Activated T-helper 1 cell treated with anti-CD3 and anti-CD28 coated beads, Interleukin-12 subunit alpha, Interleukin-12 subunit beta, Interleukin-2, Interleukin-4 antibody, amounts not matched to agents 30 ng/mL and 10 ng/mL and 1 ng/mL, durations not matched to agents 14 hours and 24 hours and 36 hours (primary cell): ENCODE results near the gene FRAS1. TPM values are rescaled to one million over a fixed set of nuclear protein-coding genes. Genes with fewer than 3 reads are reported as not detected.

Experiments
- DNase-seq: peaks from one replicate; pipeline ENCODE4 v3.0.0; 2021; ENCODE audit warnings: low spot score
- H3K27ac Mint-ChIP-seq: one replicate; pipeline ENCODE4 v1.8.0; 2021; ENCODE audit warnings: mild to moderate bottlenecking, mixed read lengths
- H3K27me3 Mint-ChIP-seq: one replicate; pipeline ENCODE4 v1.8.0; 2022; ENCODE audit warnings: mild to moderate bottlenecking, moderate library complexity, mixed read lengths; ENCODE audit not compliant: insufficient read depth
- H3K36me3 Mint-ChIP-seq: one replicate; pipeline ENCODE4 v1.8.0; 2021; ENCODE audit warnings: low read depth, mixed read lengths
- H3K4me1 Mint-ChIP-seq: one replicate; pipeline ENCODE4 v1.8.0; 2021; ENCODE audit warnings: low read depth, mixed read lengths
- H3K4me3 Mint-ChIP-seq: one replicate; pipeline ENCODE4 v1.8.0; 2021; ENCODE audit warnings: mild to moderate bottlenecking, moderate library complexity, mixed read lengths
- H3K9me3 Mint-ChIP-seq: one replicate; pipeline ENCODE4 v1.8.0; 2021; ENCODE audit warnings: mixed read lengths
- intact Hi-C: fragments of 100-400 bp; cut with micrococcal nuclease; formaldehyde crosslinking; loops from one replicate; pipeline ENCODE4 v1.15.1; 2024
- total RNA-seq: library from RNA; stranded (reverse); gene quantifications from 2 replicates; pipeline ENCODE4 v1.2.3, GENCODE V29; 2022

FRAS1 gene
- total RNA-seq, 1 donor from 2014 or later: not detected

GRCh38 chr4:78551420-78552351 lies 494.6 kb downstream of the FRAS1 start, which contains the start of gene ANXA3:
TSS of gene ANXA3 (plus strand) at chr4:78551770. CDS start at chr4:78554474, 2,704 bp downstream.
- Mint-ChIP-seq H3K27me3 (peaks cover 18% of the 10 kb centered on the region), H3K4me3 (peak within 1 kb of the TSS; percentile 90), H3K9me3 (peaks cover 12% of the 10 kb centered on the region), H3K36me3 (peaks cover 27% of the 10 kb centered on the region), H3K27ac (peak within 1 kb of the TSS; percentile 73), H3K4me1 (peaks cover 29% of the 10 kb centered on the region)
- intact Hi-C loops: loop anchor here (1.0 to 5.0 kb wide), 4 partner anchors 8 to 386 kb away; partner anchors contain the start of genes BMP2K and PAQR3
- DNase-seq: peak; percentile 25

DNA sequence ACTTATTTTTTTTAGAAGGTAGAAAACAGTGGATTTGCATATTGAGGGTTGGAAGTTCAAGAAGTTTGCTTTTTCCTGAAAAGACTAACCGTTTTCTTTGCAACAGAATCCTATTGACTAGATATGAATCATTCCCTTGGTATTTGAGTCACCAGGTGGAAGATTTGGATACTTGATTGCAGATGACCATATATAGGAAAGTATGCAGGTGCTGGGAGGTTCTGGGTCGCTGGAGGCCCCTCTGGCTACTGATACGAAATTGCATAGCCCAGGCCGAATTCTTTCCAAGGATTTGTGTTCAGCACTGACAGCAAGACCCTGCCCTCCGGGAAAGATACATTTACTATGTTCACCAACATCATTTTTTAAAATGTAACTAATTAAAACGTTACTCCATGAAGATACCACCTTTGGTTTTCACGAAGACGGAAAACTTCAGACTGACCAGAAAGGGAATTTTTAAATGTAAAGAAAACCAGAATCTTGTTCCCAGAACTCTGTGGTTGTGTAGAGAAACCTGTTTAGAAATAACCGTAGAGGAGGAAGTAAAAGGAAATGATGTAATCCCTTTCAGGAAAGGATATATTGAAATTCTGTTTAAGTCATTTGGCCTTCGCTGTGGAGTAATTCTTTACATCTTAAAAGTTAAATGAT lies 495.4 kb downstream of the FRAS1 start:
- peaks cover 29% of the 10 kb centered on the region for H3K4me1 Mint-ChIP-seq
- peak overlapping the region; percentile 78 for H3K4me3 Mint-ChIP-seq
- peaks cover 32% of the 10 kb centered on the region for H3K36me3 Mint-ChIP-seq
- DNase-seq: no peak
- peaks cover 18% of the 10 kb centered on the region for H3K27me3 Mint-ChIP-seq
- peaks cover 19% of the 10 kb centered on the region for H3K9me3 Mint-ChIP-seq
- peak overlapping the region; percentile 63 for H3K27ac Mint-ChIP-seq
- intact Hi-C loops: loop anchor here (1.0 to 5.0 kb wide), 4 partner anchors 9 to 385 kb away; partner anchors contain the start of genes BMP2K and PAQR3

GRCh38 chr4:78553043-78553396 lies 495.9 kb downstream of the FRAS1 start:
- Mint-ChIP-seq H3K9me3 (peaks cover 19% of the 10 kb centered on the region), H3K27ac (no peak overlapping the region), H3K27me3 (peaks cover 18% of the 10 kb centered on the region), H3K4me3 (peak overlapping the region; percentile 78), H3K4me1 (peaks cover 29% of the 10 kb centered on the region), H3K36me3 (peaks cover 37% of the 10 kb centered on the region)
- intact Hi-C loops: loop anchor here (2.0 to 5.0 kb wide), 2 partner anchors 224 to 384 kb away; partner anchors contain the start of genes BMP2K and PAQR3
- DNase-seq: no peak

DNA sequence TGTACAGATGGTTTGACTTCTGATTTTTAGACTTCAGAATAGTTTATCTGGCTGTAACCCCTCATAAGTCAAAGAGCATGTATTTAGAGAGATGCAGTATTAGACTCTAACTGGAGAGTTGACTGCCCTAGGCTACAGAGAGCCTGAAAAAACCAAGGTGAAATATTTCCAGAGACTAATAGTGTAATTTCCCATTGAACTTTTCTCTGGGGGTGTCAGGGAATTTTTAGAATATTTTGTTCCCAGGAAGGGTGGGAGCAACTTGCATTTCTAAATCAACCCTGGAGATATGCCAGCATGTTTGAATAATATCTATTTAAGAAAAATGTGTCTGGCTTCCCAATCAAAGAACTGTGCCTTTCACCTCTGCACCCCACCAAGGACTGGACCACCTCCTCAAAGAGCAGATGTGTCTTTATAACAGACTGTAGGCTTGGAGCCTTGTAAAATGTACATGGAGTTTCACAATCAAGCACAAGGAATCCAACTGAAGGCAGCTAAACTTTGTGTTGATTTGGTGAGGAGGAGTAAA lies 496.5 kb downstream of the FRAS1 start:
- H3K27ac Mint-ChIP-seq: no peak overlapping the region
- H3K4me1 Mint-ChIP-seq: peaks cover 29% of the 10 kb centered on the region
- no peak for DNase-seq
- H3K27me3 Mint-ChIP-seq: peaks cover 18% of the 10 kb centered on the region
- peaks cover 38% of the 10 kb centered on the region for H3K36me3 Mint-ChIP-seq
- H3K9me3 Mint-ChIP-seq: peaks cover 19% of the 10 kb centered on the region
- intact Hi-C loops: loop anchor here (2.0 to 5.0 kb wide), 2 partner anchors 223 to 384 kb away; partner anchors contain the start of genes BMP2K and PAQR3
- no peak overlapping the region for H3K4me3 Mint-ChIP-seq

- no peak overlapping the region for H3K4me3 Mint-ChIP-seq
- intact Hi-C loops: no loop called here
- H3K27ac Mint-ChIP-seq: no peak overlapping the region
- H3K4me1 Mint-ChIP-seq: peaks cover 20% of the 10 kb centered on the region
- peaks cover 34% of the 10 kb centered on the region for H3K36me3 Mint-ChIP-seq
- peaks cover 2% of the 10 kb centered on the region for H3K27me3 Mint-ChIP-seq
- peaks cover 19% of the 10 kb centered on the region for H3K9me3 Mint-ChIP-seq
- DNase-seq: no peak
Measured at GRCh38 chr4:78556665-78557064, 499.5 kb downstream of the FRAS1 start.

- peaks cover 31% of the 10 kb centered on the region for H3K36me3 Mint-ChIP-seq
- peaks cover 5% of the 10 kb centered on the region for H3K27me3 Mint-ChIP-seq
- H3K27ac Mint-ChIP-seq: no peak overlapping the region
- no peak for DNase-seq
- intact Hi-C loops: no loop called here
- peaks cover 14% of the 10 kb centered on the region for H3K9me3 Mint-ChIP-seq
- H3K4me3 Mint-ChIP-seq: no peak overlapping the region
- peaks cover 13% of the 10 kb centered on the region for H3K4me1 Mint-ChIP-seq
Measured at GRCh38 chr4:78557841-78558240, 500.7 kb downstream of the FRAS1 start.

DNA sequence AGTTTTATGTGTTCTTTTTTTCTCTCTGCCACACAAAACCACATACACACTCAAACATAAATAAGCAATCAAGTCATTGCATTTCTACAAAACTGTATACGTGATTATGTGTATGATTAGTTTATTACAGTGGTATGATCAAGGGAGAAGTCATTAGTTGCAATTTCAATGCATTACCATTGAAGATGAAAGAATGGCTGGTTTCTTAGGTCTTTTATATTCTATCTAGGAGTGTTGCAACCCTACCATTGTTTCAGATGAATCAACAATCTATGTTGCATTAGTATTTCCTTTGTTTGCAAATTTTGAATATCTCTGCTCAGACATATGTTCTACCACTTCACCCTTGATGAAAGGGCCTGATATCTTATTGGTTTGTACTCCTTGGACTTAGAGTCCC lies 501.3 kb downstream of the FRAS1 start:
- H3K27ac Mint-ChIP-seq: no peak overlapping the region
- H3K9me3 Mint-ChIP-seq: peaks cover 14% of the 10 kb centered on the region
- no peak overlapping the region for H3K4me3 Mint-ChIP-seq
- H3K4me1 Mint-ChIP-seq: peaks cover 8% of the 10 kb centered on the region
- intact Hi-C loops: no loop called here
- H3K36me3 Mint-ChIP-seq: peaks cover 31% of the 10 kb centered on the region
- no peak for DNase-seq
- H3K27me3 Mint-ChIP-seq: peaks cover 5% of the 10 kb centered on the region

DNA sequence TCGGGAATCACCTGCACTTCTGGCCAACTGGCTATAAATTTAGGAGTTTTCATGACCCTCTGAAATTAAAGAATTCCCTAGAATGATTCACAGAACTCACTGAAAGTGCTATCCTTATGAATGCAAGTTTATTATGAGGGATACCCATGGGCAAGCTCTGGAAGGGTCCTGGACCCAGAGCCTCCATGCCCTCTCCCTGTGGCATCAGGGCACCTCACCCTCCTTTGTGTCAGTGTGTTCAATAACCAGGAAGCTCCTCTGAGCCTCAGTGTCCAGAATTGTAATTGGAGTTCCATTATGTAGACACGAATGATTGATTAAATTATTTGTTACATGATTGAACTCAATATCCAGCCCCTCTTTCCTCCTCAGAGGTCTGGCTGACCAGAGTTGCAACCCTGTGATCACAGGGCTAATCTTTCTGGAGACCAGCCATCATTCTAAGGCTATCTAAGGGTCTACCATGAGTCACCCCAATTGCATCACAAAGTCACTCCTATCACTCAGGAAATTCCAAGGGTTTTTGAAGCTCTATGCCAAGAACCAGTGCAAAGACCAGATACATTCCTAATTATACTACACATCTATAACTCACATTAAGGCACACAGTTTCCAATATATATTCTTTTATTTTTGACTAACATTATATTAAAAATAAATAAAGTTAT lies 503.3 kb downstream of the FRAS1 start:
- peaks cover 25% of the 10 kb centered on the region for H3K36me3 Mint-ChIP-seq
- H3K27me3 Mint-ChIP-seq: peaks cover 3% of the 10 kb centered on the region
- no peak overlapping the region for H3K4me3 Mint-ChIP-seq
- no peak for DNase-seq
- intact Hi-C loops: no loop called here
- no peak overlapping the region for H3K27ac Mint-ChIP-seq
- H3K9me3 Mint-ChIP-seq: peaks cover 14% of the 10 kb centered on the region
- H3K4me1 Mint-ChIP-seq: peaks cover 7% of the 10 kb centered on the region

GRCh38 chr4:78561677-78562076 lies 504.6 kb downstream of the FRAS1 start:
- no peak for DNase-seq
- Mint-ChIP-seq H3K4me1 (peaks cover 16% of the 10 kb centered on the region), H3K27me3 (peaks cover 3% of the 10 kb centered on the region), H3K9me3 (peaks cover 7% of the 10 kb centered on the region), H3K4me3 (no peak overlapping the region), H3K27ac (no peak overlapping the region), H3K36me3 (peaks cover 17% of the 10 kb centered on the region)
- intact Hi-C loops: no loop called here

DNA sequence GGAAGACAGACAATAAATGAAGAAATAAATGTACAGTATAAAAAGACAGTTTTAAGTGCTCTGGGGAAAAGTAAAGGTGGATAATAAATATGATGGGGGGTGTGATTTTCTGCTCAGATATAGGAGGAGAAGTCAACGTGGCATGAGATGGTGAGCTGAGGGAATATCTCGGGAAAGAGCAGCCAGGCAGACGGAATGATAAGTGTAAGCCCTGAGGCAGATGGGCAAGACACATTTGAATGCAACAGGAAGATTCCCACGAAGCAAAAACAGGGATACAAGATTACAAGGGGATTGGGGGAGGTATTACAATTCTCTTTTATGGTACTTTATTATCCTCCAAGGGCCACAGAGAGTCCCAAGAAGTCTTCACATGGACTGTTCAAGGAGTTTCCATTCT lies 505.6 kb downstream of the FRAS1 start:
- intact Hi-C loops: no loop called here
- peaks cover 26% of the 10 kb centered on the region for H3K4me1 Mint-ChIP-seq
- no peak overlapping the region for H3K4me3 Mint-ChIP-seq
- peaks cover 3% of the 10 kb centered on the region for H3K27me3 Mint-ChIP-seq
- DNase-seq: no peak
- peaks cover 10% of the 10 kb centered on the region for H3K36me3 Mint-ChIP-seq
- no peaks in the 10 kb centered on the region for H3K9me3 Mint-ChIP-seq
- H3K27ac Mint-ChIP-seq: no peak overlapping the region

DNA sequence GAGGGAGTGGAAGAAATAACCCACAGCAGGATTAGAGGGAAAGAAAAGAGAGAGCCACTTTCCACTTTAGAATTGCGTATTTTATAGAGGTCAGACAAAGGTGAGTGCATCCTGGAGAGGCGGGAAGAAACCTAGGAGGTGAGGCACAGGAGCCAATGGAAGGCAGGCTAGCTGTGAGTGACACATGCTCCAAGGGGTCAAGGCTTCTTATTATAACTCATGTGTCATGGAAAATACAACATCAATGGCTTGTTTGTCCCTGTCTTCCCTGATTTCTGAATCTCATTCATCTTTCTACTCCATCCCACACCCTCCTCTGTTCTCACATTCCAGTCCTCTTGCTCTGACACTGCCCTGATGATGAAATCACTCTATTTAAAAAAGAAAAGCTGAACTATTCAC lies 508.8 kb downstream of the FRAS1 start:
- H3K36me3 Mint-ChIP-seq: peaks cover 11% of the 10 kb centered on the region
- H3K27ac Mint-ChIP-seq: peak overlapping the region; percentile 0
- H3K27me3 Mint-ChIP-seq: peaks cover 3% of the 10 kb centered on the region
- intact Hi-C loops: no loop called here
- peaks cover 29% of the 10 kb centered on the region for H3K4me1 Mint-ChIP-seq
- H3K9me3 Mint-ChIP-seq: no peaks in the 10 kb centered on the region
- H3K4me3 Mint-ChIP-seq: no peak overlapping the region
- DNase-seq: no peak

GRCh38 chr4:78566834-78567499 lies 509.8 kb downstream of the FRAS1 start:
- DNase-seq: no peak
- H3K4me3 Mint-ChIP-seq: no peak overlapping the region
- H3K27me3 Mint-ChIP-seq: peaks cover 3% of the 10 kb centered on the region
- peaks cover 11% of the 10 kb centered on the region for H3K36me3 Mint-ChIP-seq
- peak overlapping the region; percentile 7 for H3K27ac Mint-ChIP-seq
- intact Hi-C loops: no loop called here
- peaks cover 29% of the 10 kb centered on the region for H3K4me1 Mint-ChIP-seq
- no peaks in the 10 kb centered on the region for H3K9me3 Mint-ChIP-seq
